Measurements from ENCODE around the gene ACAD10. TPM values are rescaled to one million over a fixed set of nuclear protein-coding genes. Genes with fewer than 3 reads are reported as not detected.

Gene ACAD10
- total and polyA plus RNA-seq, 2 of the 13 experiments (the other 11 are each of a cell fraction or from before 2014, with no cell fraction given): 15.2 to 16.3 TPM

- TF ChIP-seq SMAD9 (CRISPR knock-in tag; IDR thresholded peaks at IDR 0.05): no peak
- TF ChIP-seq ZNF510 (CRISPR knock-in tag; IDR thresholded peaks at IDR 0.05; ENCODE audit: low read depth): peak; percentile 35; the same call in 1 of the 2 replicates
- no peak for TF ChIP-seq ZNF569 (CRISPR knock-in tag; IDR thresholded peaks at IDR 0.05; ENCODE audit: borderline replicate concordance)
- TF ChIP-seq ZSCAN30 (CRISPR knock-in tag; IDR thresholded peaks at IDR 0.05): no peak
- TF ChIP-seq STAG1 (CRISPR knock-in tag; IDR thresholded peaks at IDR 0.05): peak; percentile 46
- TF ChIP-seq, protein P1, sequence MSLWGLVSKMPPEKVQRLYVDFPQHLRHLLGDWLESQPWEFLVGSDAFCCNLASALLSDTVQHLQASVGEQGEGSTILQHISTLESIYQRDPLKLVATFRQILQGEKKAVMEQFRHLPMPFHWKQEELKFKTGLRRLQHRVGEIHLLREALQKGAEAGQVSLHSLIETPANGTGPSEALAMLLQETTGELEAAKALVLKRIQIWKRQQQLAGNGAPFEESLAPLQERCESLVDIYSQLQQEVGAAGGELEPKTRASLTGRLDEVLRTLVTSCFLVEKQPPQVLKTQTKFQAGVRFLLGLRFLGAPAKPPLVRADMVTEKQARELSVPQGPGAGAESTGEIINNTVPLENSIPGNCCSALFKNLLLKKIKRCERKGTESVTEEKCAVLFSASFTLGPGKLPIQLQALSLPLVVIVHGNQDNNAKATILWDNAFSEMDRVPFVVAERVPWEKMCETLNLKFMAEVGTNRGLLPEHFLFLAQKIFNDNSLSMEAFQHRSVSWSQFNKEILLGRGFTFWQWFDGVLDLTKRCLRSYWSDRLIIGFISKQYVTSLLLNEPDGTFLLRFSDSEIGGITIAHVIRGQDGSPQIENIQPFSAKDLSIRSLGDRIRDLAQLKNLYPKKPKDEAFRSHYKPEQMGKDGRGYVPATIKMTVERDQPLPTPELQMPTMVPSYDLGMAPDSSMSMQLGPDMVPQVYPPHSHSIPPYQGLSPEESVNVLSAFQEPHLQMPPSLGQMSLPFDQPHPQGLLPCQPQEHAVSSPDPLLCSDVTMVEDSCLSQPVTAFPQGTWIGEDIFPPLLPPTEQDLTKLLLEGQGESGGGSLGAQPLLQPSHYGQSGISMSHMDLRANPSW (CRISPR knock-in tag; IDR thresholded peaks at IDR 0.05; ENCODE audit: borderline replicate concordance): no peak
- no peak for TF ChIP-seq ZNF101 (CRISPR knock-in tag; IDR thresholded peaks at IDR 0.05; ENCODE audit: borderline replicate concordance, low read depth)
- TF ChIP-seq ZBTB42 (CRISPR knock-in tag; IDR thresholded peaks at IDR 0.05): no peak
- TF ChIP-seq, protein P2, sequence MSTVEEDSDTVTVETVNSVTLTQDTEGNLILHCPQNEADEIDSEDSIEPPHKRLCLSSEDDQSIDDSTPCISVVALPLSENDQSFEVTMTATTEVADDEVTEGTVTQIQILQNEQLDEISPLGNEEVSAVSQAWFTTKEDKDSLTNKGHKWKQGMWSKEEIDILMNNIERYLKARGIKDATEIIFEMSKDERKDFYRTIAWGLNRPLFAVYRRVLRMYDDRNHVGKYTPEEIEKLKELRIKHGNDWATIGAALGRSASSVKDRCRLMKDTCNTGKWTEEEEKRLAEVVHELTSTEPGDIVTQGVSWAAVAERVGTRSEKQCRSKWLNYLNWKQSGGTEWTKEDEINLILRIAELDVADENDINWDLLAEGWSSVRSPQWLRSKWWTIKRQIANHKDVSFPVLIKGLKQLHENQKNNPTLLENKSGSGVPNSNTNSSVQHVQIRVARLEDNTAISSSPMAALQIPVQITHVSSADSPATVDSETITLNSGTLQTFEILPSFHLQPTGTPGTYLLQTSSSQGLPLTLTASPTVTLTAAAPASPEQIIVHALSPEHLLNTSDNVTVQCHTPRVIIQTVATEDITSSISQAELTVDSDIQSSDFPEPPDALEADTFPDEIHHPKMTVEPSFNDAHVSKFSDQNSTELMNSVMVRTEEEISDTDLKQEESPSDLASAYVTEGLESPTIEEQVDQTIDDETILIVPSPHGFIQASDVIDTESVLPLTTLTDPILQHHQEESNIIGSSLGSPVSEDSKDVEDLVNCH (CRISPR knock-in tag; IDR thresholded peaks at IDR 0.05): no peak
- peak; percentile 65; the same call in 1 of the 2 replicates for TF ChIP-seq DR1 (CRISPR knock-in tag; IDR thresholded peaks at IDR 0.05)
- no peak for TF ChIP-seq KAT2B (IDR thresholded peaks at IDR 0.05; ENCODE audit: borderline replicate concordance, low read depth, low read length)
- TF ChIP-seq RCOR2 (CRISPR knock-in tag; IDR thresholded peaks at IDR 0.05): no peak
- peak; percentile 60; the same call in 1 of the 2 replicates for TF ChIP-seq ZNF441 (CRISPR knock-in tag; IDR thresholded peaks at IDR 0.05; ENCODE audit: borderline replicate concordance)
- TF ChIP-seq SNAPC2 (CRISPR knock-in tag; IDR thresholded peaks at IDR 0.05): no peak
- peak; percentile 68 for TF ChIP-seq ZNF776 (CRISPR knock-in tag; IDR thresholded peaks at IDR 0.05)
- TF ChIP-seq HNF4A (CRISPR knock-in tag; IDR thresholded peaks at IDR 0.05): no peak
- TF ChIP-seq TARDBP (CRISPR knock-in tag; IDR thresholded peaks at IDR 0.05): no peak; the same call in 1 of the 2 replicates
- TF ChIP-seq, protein P3, sequence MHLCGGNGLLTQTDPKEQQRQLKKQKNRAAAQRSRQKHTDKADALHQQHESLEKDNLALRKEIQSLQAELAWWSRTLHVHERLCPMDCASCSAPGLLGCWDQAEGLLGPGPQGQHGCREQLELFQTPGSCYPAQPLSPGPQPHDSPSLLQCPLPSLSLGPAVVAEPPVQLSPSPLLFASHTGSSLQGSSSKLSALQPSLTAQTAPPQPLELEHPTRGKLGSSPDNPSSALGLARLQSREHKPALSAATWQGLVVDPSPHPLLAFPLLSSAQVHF (CRISPR knock-in tag; IDR thresholded peaks at IDR 0.05): 0 out of 2 replicates have a peak, but pooled peaks have one; percentile 42
- TF ChIP-seq ZNF362 (CRISPR knock-in tag; IDR thresholded peaks at IDR 0.05; ENCODE audit: borderline replicate concordance): no peak
- TF ChIP-seq RFXAP (CRISPR knock-in tag; IDR thresholded peaks at IDR 0.05; ENCODE audit: borderline replicate concordance): no peak
- peak; percentile 55; the same call in 1 of the 2 replicates for TF ChIP-seq SALL1 (CRISPR knock-in tag; IDR thresholded peaks at IDR 0.05)
- TF ChIP-seq ZNF33B (CRISPR knock-in tag; IDR thresholded peaks at IDR 0.05): 0 out of 2 replicates have a peak, but pooled peaks have one; percentile 34
- no peak for TF ChIP-seq KDM1A (CRISPR knock-in tag; IDR thresholded peaks at IDR 0.05)
- TF ChIP-seq SMC3 (IDR thresholded peaks at IDR 0.05; ENCODE audit: low read length): no peak
Observed at GRCh38 chr12:111766608-111767361, 80.9 kb downstream of the ACAD10 start, which contains the start of gene ALDH2 (continued).

Measured in HepG2 (cell line).